ENCODE measurements around the gene BICDL2.

Gene BICDL2

DNA sequence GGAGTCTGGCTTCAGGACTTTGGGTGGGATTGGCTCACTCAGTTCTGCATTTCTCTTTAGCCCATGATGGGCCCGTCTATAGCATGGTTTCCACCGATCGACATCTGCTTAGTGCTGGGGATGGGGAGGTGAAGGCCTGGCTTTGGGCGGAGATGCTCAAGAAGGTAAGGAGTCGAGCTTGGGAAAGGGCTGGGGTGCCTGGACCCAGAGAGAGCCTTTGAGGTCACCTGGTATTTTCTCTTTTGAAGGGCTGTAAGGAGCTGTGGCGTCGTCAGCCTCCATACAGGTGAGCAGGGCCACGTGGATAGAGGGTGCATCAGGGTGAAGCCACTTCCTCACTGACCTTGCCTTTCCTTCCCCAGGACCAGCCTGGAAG is 10.8 kb downstream of the BICDL2 start:
- DNase-seq (ENCODE audit: extremely low read depth in 1 of 2, low read depth in 1 of 2), result no peak

DNA sequence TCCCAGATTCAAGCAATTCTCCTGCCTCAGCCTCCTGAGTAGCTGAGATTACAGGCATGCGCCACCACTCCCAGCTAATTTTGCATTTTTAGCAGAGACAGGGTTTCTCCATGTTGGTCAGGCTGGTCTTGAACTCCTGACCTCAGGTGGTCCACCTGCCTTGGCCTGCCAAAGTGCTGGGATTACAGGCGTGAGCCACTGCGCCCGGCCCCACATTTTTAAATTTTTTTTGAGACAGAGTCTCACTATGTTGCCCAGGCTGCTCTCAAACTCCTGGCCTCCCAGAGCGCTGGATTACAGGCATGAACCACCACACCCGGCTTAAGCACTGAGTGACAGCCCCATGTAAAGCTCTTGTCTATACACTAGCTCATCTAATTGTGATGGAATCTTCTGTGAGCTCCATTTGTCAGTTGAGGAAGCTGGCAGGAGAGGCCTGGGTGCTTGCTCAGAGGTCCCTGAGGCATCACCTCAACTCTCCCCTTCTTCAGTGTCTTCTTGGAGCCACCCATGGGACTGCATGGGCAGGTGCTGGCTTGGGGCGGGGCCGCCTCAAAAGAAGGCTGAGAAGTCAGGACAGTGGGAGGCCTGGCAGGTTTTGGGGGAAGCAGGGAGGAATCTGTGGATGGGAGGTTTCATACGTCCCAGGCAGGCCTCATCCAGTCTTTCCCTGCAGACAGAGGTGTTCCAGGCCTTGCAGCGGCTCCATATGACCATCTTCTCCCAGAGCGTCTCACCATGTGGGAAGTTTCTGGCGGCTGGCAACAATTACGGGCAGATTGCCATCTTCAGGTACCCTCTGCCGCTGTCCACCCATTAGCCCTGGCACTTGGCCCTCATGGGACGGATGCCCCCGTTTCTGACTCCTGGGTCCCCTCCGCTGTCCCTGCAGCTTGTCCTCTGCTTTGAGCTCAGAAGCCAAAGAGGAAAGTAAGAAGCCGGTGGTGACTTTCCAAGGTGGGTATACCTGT is 11.4 kb downstream of the BICDL2 start:
- no peak for DNase-seq (ENCODE audit: extremely low read depth in 1 of 2, low read depth in 1 of 2)

DNA sequence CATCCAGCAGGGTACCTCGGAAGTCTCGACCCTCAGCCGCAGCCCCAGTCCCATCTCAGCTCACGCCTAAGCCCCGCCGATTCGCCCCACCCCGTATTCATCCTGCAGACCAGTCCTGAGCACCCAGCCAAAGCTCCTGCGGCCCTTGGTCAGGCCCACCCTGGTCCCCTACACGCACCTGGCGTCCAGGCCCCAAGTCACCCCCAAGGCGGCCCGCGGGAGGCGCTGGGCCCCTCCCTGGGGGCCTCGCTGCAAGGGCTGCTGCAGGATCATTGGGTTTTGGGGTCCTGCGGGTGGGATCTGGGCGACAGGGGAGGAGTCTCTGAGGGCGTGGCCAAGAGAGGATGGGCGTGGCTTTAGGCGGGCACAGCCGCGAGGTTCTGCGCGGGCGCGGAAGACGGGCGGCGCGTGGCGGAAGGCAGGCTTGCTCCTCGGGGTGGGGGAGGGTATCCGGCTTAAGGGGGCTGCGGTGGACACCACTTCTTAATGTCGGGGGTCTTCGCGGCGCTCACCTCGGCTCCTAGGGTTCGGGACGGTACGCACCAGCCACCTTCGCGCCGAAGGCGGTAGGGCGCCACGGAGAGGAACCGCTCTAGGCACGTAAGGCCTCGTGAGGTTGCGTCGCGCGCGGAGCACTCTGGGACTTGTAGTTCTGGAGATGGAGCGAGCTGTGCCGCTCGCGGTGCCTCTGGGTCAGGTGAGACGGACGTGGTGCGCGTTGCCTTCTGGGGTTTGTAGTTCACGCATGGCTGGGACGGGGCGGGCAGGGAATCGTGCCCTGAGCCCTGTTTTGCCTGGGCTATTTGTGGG is 12.9 kb downstream of the BICDL2 start, which contains the start of the genes HCFC1R1 and THOC6:
HCFC1R1 (minus strand) TSS at position 274 of the 810 bp plus-strand sequence; CDS start at position 273, 1 bp downstream.
THOC6 (plus strand) TSS at position 367 of the 810 bp plus-strand sequence; CDS start at position 659, 292 bp downstream.
- peak; percentile 85 to 95 for DNase-seq (ENCODE audit: extremely low read depth in 1 of 2, low read depth in 1 of 2)

DNA sequence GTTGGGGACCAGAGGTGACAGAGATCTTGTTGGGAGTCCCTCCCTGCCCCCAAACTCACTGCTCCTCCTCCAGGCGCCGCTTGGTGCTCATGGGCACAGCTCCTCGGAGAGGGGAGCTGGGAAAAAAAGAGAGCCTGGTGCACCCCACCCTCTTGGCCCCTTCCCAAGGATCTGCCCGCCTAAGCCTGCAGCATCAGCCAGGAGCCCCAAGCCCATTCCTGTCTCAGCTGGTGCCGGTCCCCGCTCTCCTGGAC is 13.4 kb downstream of the BICDL2 start:
- DNase-seq (ENCODE audit: extremely low read depth in 1 of 2, low read depth in 1 of 2), result no peak

DNA sequence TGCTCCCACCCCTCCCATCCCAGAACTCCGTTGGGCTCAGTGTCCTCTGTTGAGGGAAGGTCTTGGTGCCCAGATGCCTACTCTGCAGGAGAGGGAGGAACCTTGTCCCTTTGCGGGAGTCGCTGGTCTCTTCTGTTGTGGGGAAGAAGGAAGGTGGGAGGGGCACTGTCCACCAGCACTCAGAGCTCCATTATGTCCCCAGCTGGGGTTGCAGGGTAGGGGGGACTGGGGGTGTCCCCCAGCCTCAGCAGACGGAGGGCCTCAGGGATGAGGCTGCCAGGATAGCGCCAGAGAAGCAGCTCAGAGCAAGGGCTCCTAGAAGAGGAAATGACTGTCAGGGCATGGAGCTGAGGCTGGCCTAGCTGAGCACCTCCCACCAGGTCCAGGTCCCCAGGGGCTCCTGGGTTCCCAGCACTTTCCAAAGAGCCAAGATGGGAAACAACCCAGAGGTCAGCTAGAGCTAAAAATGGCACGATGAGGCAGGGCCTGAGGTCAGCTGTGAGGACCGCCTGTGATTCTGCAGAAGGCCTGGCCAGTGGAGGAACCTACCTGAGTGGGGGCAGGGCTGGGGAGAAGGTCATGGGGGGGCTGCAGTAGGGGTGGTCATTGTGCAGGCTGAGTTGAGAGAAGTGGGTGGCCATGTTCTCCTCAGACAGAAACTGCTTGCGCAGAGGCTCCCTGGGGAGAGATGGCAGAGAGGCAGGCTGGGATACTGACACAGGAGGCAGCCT is 13.9 kb downstream of the BICDL2 start:
- DNase-seq (ENCODE audit: extremely low read depth in 1 of 2, low read depth in 1 of 2), result no peak

DNA sequence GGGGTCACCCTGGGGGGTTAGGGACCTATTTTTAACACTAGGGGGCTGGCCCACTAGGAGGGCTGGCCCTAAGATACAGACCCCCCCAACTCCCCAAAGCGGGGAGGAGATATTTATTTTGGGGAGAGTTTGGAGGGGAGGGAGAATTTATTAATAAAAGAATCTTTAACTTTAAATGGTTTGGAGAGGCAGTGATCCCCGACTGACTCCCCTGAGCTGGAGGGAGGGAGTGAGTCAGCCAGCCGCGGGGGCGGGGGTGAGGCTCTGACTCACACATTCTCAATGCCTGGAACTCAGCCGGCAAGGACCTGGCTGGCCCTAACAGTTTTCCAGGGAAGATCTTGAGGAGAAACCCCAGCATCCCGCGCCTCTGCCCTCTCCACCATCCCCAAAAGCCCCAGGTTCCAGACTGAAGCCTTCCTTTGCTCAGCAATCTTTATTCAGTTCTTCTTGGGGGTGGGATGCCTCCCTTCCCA is 14.5 kb downstream of the BICDL2 start:
- peak; percentile 71 to 83 for DNase-seq (ENCODE audit: extremely low read depth in 1 of 2, low read depth in 1 of 2)

DNA sequence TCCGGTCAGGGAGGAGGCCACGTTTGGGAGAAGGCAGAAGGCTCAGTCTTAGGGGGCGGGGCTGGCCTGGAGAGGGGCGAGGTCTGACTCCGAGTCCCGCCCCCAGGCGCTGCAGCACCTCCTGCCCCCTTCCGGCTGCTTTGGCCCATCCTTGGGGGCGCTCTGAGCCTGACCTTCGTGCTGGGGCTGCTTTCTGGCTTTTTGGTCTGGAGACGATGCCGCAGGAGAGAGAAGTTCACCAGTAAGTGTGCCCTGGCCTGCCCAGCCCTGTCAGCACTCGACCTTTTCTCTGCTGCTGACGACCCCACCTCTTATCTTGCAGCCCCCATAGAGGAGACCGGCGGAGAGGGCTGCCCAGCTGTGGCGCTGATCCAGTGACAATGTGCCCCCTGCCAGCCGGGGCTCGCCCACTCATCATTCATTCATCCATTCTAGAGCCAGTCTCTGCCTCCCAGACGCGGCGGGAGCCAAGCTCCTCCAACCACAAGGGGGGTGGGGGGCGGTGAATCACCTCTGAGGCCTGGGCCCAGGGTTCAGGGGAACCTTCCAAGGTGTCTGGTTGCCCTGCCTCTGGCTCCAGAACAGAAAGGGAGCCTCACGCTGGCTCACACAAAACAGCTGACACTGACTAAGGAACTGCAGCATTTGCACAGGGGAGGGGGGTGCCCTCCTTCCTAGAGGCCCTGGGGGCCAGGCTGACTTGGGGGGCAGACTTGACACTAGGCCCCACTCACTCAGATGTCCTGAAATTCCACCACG is 15.1 kb downstream of the BICDL2 start:
- peak; percentile 67 to 91 for DNase-seq (ENCODE audit: extremely low read depth in 1 of 2, low read depth in 1 of 2)

DNA sequence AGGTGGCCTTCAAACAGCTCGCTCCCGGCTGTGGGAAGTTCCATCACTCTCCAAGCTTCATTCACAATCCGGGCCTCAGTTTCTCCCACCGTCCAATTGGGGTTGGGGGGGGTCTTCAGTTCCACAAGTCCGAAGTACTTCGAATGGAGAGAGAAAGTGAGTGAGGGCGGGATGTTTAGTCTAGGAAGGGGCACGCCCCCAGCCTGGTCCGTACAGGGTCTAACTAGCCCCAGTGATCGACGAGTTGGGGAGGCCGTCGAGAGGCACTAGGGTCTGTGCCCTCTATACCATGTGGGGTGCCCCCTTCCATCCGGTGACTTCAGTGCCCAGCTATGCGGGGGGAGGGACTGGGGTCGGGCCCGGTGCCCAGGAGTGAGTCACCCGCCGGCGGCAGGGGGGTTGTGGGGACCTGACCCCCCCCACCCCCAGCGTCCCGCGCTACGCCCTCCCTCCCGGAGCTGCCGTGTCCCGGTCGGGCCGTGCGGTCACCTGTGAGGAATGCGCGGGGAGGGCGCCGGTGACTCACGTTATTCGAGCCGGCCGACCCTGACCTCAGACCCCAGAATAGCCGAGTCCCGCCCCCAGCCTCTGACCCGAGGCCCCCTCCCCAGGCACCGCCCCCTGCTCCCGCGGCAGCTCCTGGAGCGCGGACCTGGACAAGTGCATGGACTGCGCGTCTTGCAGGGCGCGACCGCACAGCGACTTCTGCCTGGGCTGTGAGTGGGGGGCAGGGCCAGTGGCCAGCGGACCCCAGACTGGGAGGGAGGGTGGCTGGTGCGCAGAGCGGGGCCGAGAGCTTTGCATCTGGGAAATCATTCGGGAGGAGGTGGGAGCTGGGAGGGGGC is 15.9 kb downstream of the BICDL2 start:
- no peak for DNase-seq (ENCODE audit: extremely low read depth in 1 of 2, low read depth in 1 of 2)

DNA sequence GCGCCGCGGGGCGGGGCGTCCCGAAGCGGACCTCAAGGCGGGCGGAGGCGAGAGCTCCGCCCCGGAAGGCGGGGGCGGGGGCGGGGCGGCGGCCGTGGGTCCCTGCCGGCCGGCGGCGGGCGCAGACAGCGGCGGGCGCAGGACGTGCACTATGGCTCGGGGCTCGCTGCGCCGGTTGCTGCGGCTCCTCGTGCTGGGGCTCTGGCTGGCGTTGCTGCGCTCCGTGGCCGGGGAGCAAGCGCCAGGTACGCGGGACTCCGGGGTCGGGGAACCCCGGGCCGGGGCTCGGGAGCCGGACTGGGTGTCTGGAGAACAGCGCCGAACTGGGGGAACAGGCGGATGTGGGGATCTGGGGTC is 16.5 kb downstream of the BICDL2 start, which contains the start of gene TNFRSF12A:
TNFRSF12A (plus strand) TSS at position 122 of the 357 bp plus-strand sequence; CDS start at position 152, 30 bp downstream.
- DNase-seq (ENCODE audit: extremely low read depth in 1 of 2, low read depth in 1 of 2), result no peak

DNA sequence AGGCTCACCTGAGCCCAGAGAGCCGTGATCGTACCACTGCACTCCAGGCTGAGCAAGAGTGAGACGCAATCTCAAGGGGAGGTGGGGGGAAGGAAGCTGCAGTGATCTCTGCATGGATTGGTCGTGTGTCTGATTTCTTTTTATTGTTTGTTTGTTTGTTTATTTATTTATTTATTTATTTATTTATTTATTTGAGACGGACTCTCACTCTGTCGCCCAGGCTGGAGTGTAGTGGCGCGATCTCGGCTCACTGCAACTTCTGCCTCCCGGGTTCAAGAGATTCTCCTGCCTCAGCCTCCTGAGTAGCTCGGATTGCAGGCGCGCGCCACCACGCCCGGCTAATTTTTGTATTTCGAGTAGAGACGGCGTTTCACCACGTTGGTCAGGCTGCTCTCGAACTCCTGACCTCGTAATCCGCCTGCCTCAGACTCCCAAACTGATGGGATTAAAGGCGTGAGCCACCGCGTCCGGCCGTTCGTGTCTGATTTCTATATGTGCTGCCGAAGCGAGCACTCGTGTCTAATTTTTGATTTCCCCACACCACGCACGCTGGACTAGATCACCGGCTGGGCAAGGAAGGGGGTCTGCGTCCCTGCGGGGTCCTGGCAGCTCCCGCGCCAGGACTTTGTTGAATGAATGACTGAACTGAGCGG is 17.0 kb downstream of the BICDL2 start:
- DNase-seq (ENCODE audit: extremely low read depth in 1 of 2, low read depth in 1 of 2), result no peak

DNA sequence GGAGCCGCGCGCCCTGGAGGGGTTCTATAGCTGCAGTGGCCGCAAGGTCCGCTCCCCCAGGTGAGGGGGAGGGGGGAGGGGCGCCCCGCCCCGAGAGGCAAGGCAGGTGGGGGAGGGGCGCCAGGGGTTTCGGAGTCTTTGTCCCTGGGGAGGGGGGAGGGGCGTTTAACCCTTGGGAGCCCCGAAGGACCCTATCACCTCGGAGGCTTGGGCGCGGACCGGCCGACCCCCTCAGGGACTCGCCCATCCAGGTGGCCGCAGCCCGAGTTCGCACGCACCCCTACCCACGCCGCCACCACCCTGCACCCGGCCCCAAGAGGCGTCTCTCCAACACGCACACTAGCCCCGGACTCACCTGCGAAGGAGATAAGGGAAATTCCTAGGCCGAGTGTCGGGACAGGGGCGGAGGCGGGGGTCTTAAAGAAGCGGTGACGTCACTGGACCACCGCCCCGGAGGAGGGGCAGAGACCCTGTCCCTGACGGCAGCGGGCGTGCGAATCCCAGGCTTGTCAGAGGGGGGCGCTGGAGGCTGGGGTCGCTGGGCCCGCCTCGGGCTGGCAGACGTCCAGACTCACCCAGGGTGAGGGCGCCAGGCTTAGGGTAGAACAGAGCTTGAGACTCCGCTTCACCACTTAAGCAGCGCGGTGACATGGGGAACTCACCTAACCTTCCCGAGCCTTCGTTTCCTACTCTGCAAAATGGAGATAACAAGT is 18.8 kb downstream of the BICDL2 start, which contains the start of gene CLDN6:
CLDN6 (minus strand) TSS at position 390 of the 713 bp plus-strand sequence. CDS start 2,162 bp downstream, outside the sequence.
- no peak for DNase-seq (ENCODE audit: extremely low read depth in 1 of 2, low read depth in 1 of 2)

DNA sequence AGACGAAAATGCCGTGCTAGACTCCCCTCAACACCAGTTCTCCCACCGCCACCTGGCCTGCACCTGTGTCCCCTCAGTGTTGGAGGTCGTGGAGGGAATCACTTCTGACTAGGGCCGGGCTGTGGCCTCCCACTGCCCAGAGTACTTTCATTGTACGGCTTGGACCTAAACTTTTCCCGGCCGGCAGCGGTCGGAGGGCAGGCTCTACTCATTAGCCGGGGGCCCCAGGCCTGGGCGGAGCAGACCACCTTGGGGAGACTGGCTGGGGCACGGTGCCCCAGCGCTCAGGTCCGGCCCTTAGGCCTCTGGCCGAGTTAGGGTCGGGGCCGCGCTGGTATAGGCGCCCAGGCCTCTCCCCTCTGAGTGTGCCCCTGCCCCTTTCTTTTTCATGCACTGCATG is 19.4 kb downstream of the BICDL2 start:
- DNase-seq (ENCODE audit: extremely low read depth in 1 of 2, low read depth in 1 of 2), result no peak

DNA sequence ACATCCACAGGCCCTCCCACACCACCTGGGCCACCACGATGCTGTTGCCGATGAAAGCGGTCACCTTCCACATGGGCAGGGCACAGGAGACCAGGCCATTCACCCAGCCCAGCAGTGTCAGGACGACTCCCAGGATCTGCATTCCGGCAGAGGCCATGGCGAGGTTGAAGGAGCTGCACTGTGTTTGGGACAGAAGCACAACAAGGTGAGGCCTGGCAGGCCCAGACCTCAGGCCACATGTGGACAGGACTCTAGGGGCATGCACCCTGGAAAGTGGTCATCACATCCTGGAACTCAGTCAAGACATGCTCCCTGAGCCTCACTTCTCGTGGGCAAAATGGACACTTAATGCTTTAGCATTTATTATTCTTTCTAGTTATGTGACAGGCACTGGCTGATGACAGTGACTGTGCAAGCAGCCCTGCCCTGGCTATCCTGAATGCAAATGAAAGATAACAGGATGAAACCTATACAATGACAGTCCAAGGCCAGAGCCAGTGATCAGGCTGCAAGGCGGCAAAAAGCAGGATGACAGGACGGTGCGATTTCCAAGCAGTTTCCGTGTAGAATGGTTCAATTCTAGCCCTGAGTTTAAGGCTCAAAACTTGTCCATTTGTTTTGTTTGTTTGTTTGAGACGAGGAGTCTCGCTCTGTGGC is 20.8 kb downstream of the BICDL2 start:
- DNase-seq (ENCODE audit: extremely low read depth in 1 of 2, low read depth in 1 of 2), result no peak

DNA sequence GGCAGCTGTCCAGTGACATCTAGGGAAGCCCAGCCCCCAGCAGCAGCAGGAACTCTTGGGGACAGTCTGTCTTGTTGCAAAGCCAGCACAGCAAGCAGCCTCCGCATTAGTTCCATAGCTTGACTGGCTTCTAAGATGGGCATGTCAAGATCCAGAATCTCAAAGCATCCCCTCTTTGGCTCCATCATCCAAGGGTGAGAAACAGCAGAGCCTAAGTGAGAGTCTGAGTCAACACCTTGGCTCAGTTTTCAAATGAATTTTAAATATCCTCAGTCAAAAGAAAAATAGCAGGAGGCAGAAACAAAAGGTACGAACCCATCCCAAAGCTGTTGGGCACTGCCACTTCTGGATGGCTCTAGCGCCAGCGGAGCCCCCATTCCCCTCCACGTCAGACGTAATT is 21.8 kb downstream of the BICDL2 start:
- DNase-seq (ENCODE audit: extremely low read depth in 1 of 2, low read depth in 1 of 2), result no peak

DNA sequence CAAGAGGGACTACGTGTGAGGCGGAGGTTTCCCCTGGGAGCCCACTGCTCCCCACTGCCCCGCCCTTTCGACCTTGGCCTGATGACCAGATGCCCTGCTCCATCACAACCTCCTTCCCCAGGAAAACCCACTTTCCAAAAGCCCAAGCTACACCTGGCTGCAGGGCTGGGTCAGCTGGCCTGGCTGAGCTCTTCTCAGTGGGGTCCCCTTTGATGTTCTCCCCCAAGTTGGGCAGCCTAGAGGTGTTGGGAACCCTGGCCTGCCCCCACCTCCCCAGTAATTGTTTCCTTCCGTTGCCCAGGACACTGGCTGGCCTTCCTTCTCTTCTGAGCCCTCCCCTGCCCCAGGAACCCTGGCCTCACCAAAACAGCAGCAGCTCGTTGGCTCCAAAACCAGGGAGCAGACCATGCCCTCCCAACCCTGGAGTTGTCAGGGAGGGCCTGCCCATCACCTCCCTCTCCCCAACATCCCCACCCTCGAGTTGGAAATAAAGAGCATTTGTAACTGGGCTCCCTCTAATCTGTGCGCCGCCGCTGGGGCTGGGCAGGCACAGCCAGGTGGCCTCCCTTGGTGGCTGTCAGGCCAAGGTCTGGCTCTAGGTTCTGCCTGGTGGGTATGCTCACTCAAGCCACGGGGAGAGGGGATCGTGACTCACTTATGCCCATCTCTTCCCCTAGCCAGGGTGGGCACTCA is 22.6 kb downstream of the BICDL2 start:
- no peak for DNase-seq (ENCODE audit: extremely low read depth in 1 of 2, low read depth in 1 of 2)

DNA sequence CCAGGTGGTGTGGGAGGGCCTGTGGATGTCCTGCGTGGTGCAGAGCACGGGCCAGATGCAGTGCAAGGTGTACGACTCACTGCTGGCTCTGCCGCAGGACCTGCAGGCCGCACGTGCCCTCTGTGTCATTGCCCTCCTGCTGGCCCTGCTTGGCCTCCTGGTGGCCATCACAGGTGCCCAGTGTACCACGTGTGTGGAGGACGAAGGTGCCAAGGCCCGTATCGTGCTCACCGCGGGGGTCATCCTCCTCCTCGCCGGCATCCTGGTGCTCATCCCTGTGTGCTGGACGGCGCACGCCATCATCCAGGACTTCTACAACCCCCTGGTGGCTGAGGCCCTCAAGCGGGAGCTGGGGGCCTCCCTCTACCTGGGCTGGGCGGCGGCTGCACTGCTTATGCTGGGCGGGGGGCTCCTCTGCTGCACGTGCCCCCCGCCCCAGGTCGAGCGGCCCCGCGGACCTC is 23.2 kb downstream of the BICDL2 start:
- no peak for DNase-seq (ENCODE audit: extremely low read depth in 1 of 2, low read depth in 1 of 2)
